LNCAP (cell line): ENCODE measurements around the gene SEC24C.
"Not testable (repeated sequence)": the region's sequence is repeated elsewhere in the genome, so short reads cannot be mapped to it uniquely, and the experiment has no call there.

Experiments used
- CTCF ChIP-seq: fragments of 450-650 bp; IDR thresholded peaks from 2 replicates; pipeline ENCODE4 v1.5.1; 2017; ENCODE audit warnings: mild to moderate bottlenecking

Gene SEC24C

GRCh38 chr10:73743905-73744663 lies at the start of gene SEC24C:
Gene SEC24C, plus strand, starts transcription at chr10:73744372. Its CDS starts 2,461 bp downstream, at chr10:73746833.
- no peak for TF ChIP-seq CTCF

GRCh38 chr10:73697675-73698159 lies 46.5 kb upstream of the SEC24C start, which contains the start of gene AGAP5:
Gene AGAP5, minus strand, starts transcription at chr10:73698109. Its CDS starts 354 bp downstream, at chr10:73697755.
- not testable (repeated sequence) for TF ChIP-seq CTCF

GRCh38 chr10:73716251-73716650 lies 27.9 kb upstream of the SEC24C start:
- TF ChIP-seq CTCF = no peak

- TF ChIP-seq CTCF = no peak
These were observed 26.6 kb upstream of the SEC24C start for GRCh38 chr10:73717556-73717955.

GRCh38 chr10:73723516-73723915 lies 20.7 kb upstream of the SEC24C start:
- TF ChIP-seq CTCF = no peak

- TF ChIP-seq CTCF = no peak
These were observed 13.8 kb upstream of the SEC24C start for GRCh38 chr10:73730153-73730906.

GRCh38 chr10:73731588-73732375 lies 12.4 kb upstream of the SEC24C start:
- TF ChIP-seq CTCF = no peak
